GM18498 (cell line): ENCODE measurements around the gene UTS2R.

Experiments used
- ATAC-seq: cut with Tn5 transposase; IDR thresholded peaks from one replicate; pipeline ENCODE4 v1.9.1; 2021; ENCODE audit warnings: mild to moderate bottlenecking, moderate library complexity; ENCODE audit not compliant: unreplicated experiment

UTS2R gene

GRCh38 chr17:82388223-82388921 lies 16.8 kb downstream of the UTS2R start:
- no peak for ATAC-seq

- no peak for ATAC-seq
These were observed 17.3 kb downstream of the UTS2R start for GRCh38 chr17:82388922-82389283.

- no peak for ATAC-seq
These were observed 17.8 kb downstream of the UTS2R start for GRCh38 chr17:82389379-82389778.

GRCh38 chr17:82390015-82390859 lies 18.7 kb downstream of the UTS2R start:
- ATAC-seq = no peak

GRCh38 chr17:82390860-82391435 lies 19.4 kb downstream of the UTS2R start:
- ATAC-seq = no peak

GRCh38 chr17:82391496-82392066 lies 20.0 kb downstream of the UTS2R start:
- ATAC-seq = no peak

- ATAC-seq = no peak
These were observed 20.8 kb downstream of the UTS2R start for GRCh38 chr17:82392209-82392920.

GRCh38 chr17:82392941-82393340 lies 21.4 kb downstream of the UTS2R start:
- no peak for ATAC-seq

GRCh38 chr17:82394278-82394677 lies 22.7 kb downstream of the UTS2R start:
- no peak for ATAC-seq

GRCh38 chr17:82396601-82397435 lies 25.3 kb downstream of the UTS2R start:
- no peak for ATAC-seq

- no peak for ATAC-seq
These were observed 26.1 kb downstream of the UTS2R start for GRCh38 chr17:82397449-82398335.

GRCh38 chr17:82399041-82399441 lies 27.5 kb downstream of the UTS2R start:
- no peak for ATAC-seq

- no peak for ATAC-seq
These were observed 28.1 kb downstream of the UTS2R start for GRCh38 chr17:82399601-82400101.

GRCh38 chr17:82400206-82400605 lies 28.6 kb downstream of the UTS2R start:
- ATAC-seq = no peak

GRCh38 chr17:82400830-82401229 lies 29.3 kb downstream of the UTS2R start:
- ATAC-seq = no peak

GRCh38 chr17:82402865-82403264 lies 31.3 kb downstream of the UTS2R start:
- ATAC-seq = peak; percentile 78

- no peak for ATAC-seq
These were observed 32.4 kb downstream of the UTS2R start for GRCh38 chr17:82403662-82404660.

- ATAC-seq = no peak
These were observed 33.5 kb downstream of the UTS2R start for GRCh38 chr17:82405051-82405450.
